HL-60 (cell line): ENCODE results near the gene DUSP19.

Experiments used
- CTCF ChIP-seq: IDR thresholded peaks from one replicate; pipeline ENCODE4 v1.5.1; 2011; ENCODE audit warnings: low read length, control low read depth, inconsistent platforms; ENCODE audit not compliant: insufficient read depth
- GABPA ChIP-seq: IDR thresholded peaks from 2 replicates; pipeline ENCODE4 v1.6.1; 2012; ENCODE audit warnings: low read depth
- POLR2AphosphoS5 ChIP-seq: IDR thresholded peaks from 2 replicates; pipeline ENCODE4 v1.6.1; 2012; ENCODE audit warnings: low read depth
- SPI1 ChIP-seq: IDR thresholded peaks from 2 replicates; pipeline ENCODE4 v1.6.1; 2012; ENCODE audit warnings: low read depth, mild to moderate bottlenecking, borderline replicate concordance
- TF ChIP-seq, protein P1 (sequence below): IDR thresholded peaks from 2 replicates; pipeline ENCODE4 v1.6.1; 2012; ENCODE audit warnings: low read depth; ENCODE audit not compliant: insufficient replicate concordance

GRCh38 chr2:183078163-183078463 is 434 bp upstream of the DUSP19 start:
- TF ChIP-seq GABPA: no peak
- no peak for TF ChIP-seq CTCF
- TF ChIP-seq POLR2AphosphoS5: no peak
- TF ChIP-seq, protein P1, sequence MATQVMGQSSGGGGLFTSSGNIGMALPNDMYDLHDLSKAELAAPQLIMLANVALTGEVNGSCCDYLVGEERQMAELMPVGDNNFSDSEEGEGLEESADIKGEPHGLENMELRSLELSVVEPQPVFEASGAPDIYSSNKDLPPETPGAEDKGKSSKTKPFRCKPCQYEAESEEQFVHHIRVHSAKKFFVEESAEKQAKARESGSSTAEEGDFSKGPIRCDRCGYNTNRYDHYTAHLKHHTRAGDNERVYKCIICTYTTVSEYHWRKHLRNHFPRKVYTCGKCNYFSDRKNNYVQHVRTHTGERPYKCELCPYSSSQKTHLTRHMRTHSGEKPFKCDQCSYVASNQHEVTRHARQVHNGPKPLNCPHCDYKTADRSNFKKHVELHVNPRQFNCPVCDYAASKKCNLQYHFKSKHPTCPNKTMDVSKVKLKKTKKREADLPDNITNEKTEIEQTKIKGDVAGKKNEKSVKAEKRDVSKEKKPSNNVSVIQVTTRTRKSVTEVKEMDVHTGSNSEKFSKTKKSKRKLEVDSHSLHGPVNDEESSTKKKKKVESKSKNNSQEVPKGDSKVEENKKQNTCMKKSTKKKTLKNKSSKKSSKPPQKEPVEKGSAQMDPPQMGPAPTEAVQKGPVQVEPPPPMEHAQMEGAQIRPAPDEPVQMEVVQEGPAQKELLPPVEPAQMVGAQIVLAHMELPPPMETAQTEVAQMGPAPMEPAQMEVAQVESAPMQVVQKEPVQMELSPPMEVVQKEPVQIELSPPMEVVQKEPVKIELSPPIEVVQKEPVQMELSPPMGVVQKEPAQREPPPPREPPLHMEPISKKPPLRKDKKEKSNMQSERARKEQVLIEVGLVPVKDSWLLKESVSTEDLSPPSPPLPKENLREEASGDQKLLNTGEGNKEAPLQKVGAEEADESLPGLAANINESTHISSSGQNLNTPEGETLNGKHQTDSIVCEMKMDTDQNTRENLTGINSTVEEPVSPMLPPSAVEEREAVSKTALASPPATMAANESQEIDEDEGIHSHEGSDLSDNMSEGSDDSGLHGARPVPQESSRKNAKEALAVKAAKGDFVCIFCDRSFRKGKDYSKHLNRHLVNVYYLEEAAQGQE: no peak
- no peak for TF ChIP-seq SPI1
